HepG2 (cell line): ENCODE measurements around the gene C9orf50. TPM values are rescaled to one million over a fixed set of nuclear protein-coding genes. Genes with fewer than 3 reads are reported as not detected.
A peak's percentile ranks its signal among the peaks of the same experiment; 100 is the strongest.

Experiments used
- ELK4 ChIP-seq: sonication (generic); formaldehyde crosslinking; IDR thresholded peaks from 2 replicates; pipeline ENCODE4 v1.9.0; 2021; ENCODE audit warnings: missing genetic modification reagents, borderline replicate concordance
- POLR2G ChIP-seq: fragments of 200-400 bp; formaldehyde crosslinking; IDR thresholded peaks from 2 replicates; pipeline ENCODE4 v1.6.1; 2018; ENCODE audit warnings: mild to moderate bottlenecking, low read depth, low read length, moderate library complexity
- REST ChIP-seq, 2 experiments: IDR thresholded peaks; 2 replicates each; pipeline ENCODE4 v1.6.1; 2011 to 2012; ENCODE audit warnings: low read length in 2 of 2, borderline replicate concordance in 1 of 2, low read depth in 1 of 2, mild to moderate bottlenecking in 1 of 2, moderate library complexity in 1 of 2
- THYN1 ChIP-seq: sonication (generic); formaldehyde crosslinking; IDR thresholded peaks from 2 replicates; pipeline ENCODE4 v1.8.1; 2023; ENCODE audit warnings: low read depth, mild to moderate bottlenecking, moderate library complexity, missing genetic modification reagents, borderline replicate concordance
- ZBTB7B ChIP-seq: sonication (generic); formaldehyde crosslinking; IDR thresholded peaks from 2 replicates; pipeline ENCODE4 v1.4.0; 2020; ENCODE audit warnings: missing genetic modification reagents
- ZFX ChIP-seq: sonication (generic); formaldehyde crosslinking; IDR thresholded peaks from 2 replicates; pipeline ENCODE4 v1.4.0; 2020; ENCODE audit warnings: mild to moderate bottlenecking, low read depth, missing genetic modification reagents, moderate library complexity
- polyA plus RNA-seq, 8 experiments: library from polyadenylated mRNA; depleted of rRNA in 3 of 8; stranded (reverse) in 7 of 8; unstranded in 1 of 8; fragments of >200 nt; fragmentation: Illumina TruSeq in 4 of 8; extraction: Trizol in 4 of 8; gene quantifications; 2 replicates each; pipeline versions ENCODE4 v1.2.1 to v1.2.3, GENCODE V29; 2011 to 2016; ENCODE audit warnings: low read depth in 4 of 8, missing spikeins in 1 of 8, mixed read lengths in 1 of 8; ENCODE audit not compliant: insufficient read depth in 1 of 8
- total RNA-seq, 5 experiments: library from RNA; depleted of rRNA; stranded (reverse); fragments of >200 nt; fragmentation: Illumina TruSeq; extraction: Trizol; gene quantifications; 2 replicates each; pipeline ENCODE4 v1.2.3, GENCODE V29; 2016; ENCODE audit warnings: low read depth in 1 of 5

Gene C9orf50
- total and polyA plus RNA-seq, 2 of the 13 experiments (the other 11 are each of a cell fraction or from before 2014, with no cell fraction given) = not detected

- peak; percentile 95 for TF ChIP-seq POLR2G
- TF ChIP-seq ZBTB7B = peak; percentile 41; the same call in 1 of the 2 replicates
- TF ChIP-seq ZFX = peak; percentile 8; the same call in 1 of the 2 replicates
- TF ChIP-seq REST (IDR thresholded peaks at IDR 0.05; ENCODE audit: borderline replicate concordance in 1 of 2, low read depth in 1 of 2, low read length in 2 of 2) = no peak; a peak in 1 of 4 replicates
- no peak for TF ChIP-seq THYN1 (CRISPR knock-in tag)
- no peak for TF ChIP-seq ELK4
Measured at GRCh38 chr9:129567842-129568559, 52.9 kb downstream of the C9orf50 start (continued).
